RWPE2 (cell line): ENCODE measurements around the gene C1orf174.

Source experiments
- ATAC-seq: fragments of 200-7000 bp; cut with Tn5 transposase; 3 replicates; pipeline ENCODE4 v1.9.1; 2021; ENCODE audit warnings: low read depth
- DNase-seq: peaks from one replicate; pipeline ENCODE4 v3.0.0-alpha.2; 2020; ENCODE audit warnings: low spot score
- H3K27ac ChIP-seq: fragments of 450-650 bp; 2 replicates; pipeline ENCODE4 v1.5.1; 2017; ENCODE audit warnings: mild to moderate bottlenecking; ENCODE audit not compliant: poor library complexity, severe bottlenecking
- H3K27me3 ChIP-seq: fragments of 250-450 bp; sonication (Bioruptor Pico); 2 replicates; pipeline ENCODE4 v1.5.1; 2021; ENCODE audit warnings: mild to moderate bottlenecking, moderate library complexity; ENCODE audit not compliant: insufficient read depth, poor library complexity, severe bottlenecking
- H3K36me3 ChIP-seq: fragments of 250-450 bp; sonication (Bioruptor Pico); 2 replicates; pipeline ENCODE4 v1.5.1; 2020; ENCODE audit warnings: low read depth, mild to moderate bottlenecking, moderate library complexity
- H3K4me1 ChIP-seq: fragments of 250-450 bp; sonication (Bioruptor Pico); 2 replicates; pipeline ENCODE4 v1.5.1; 2021; ENCODE audit warnings: mild to moderate bottlenecking, moderate library complexity; ENCODE audit not compliant: insufficient read depth, poor library complexity, severe bottlenecking
- H3K4me3 ChIP-seq: fragments of 250-450 bp; sonication (Bioruptor Pico); 2 replicates; pipeline ENCODE4 v1.5.1; 2021; ENCODE audit warnings: mild to moderate bottlenecking, moderate library complexity; ENCODE audit not compliant: severe bottlenecking
- H3K9me3 ChIP-seq: fragments of 250-450 bp; sonication (Bioruptor Pico); 2 replicates; pipeline ENCODE4 v1.5.1; 2021; ENCODE audit warnings: mild to moderate bottlenecking, moderate library complexity; ENCODE audit not compliant: severe bottlenecking
- TF ChIP-seq, protein P1 (sequence below): fragments of 450-650 bp; IDR thresholded peaks from one replicate; pipeline ENCODE4 v1.5.1; 2017; ENCODE audit warnings: mild to moderate bottlenecking, moderate library complexity; ENCODE audit not compliant: poor library complexity, severe bottlenecking

Gene C1orf174

DNA sequence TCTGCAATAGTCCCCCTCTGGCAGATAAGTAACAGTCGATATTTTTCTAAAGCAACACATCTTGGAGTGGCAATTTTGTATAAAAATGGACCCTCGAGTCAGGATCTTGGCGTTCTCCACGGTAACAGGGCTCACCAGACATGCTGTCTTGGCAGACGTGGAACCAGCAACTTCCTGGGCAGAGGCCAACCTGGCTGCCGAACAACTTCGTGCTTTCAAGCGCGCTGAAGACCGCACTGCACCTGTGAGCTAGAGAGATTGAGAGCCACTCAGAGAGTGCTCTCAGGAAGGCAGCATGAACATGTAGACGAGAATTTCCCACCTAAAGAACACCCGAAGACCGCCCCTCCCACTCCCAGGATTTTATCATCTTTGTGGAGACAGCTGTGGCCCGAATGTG lies 7.3 kb downstream of the C1orf174 start:
- Histone ChIP-seq H3K27ac (no peak overlapping the region), H3K36me3 (peaks cover 39% of the 10 kb centered on the region), H3K4me3 (no peak overlapping the region), H3K4me1 (no peaks in the 10 kb centered on the region), H3K9me3 (peaks cover under 1% of the 10 kb centered on the region), H3K27me3 (no peaks in the 10 kb centered on the region)
- ATAC-seq = no peak
- TF ChIP-seq, protein P1, sequence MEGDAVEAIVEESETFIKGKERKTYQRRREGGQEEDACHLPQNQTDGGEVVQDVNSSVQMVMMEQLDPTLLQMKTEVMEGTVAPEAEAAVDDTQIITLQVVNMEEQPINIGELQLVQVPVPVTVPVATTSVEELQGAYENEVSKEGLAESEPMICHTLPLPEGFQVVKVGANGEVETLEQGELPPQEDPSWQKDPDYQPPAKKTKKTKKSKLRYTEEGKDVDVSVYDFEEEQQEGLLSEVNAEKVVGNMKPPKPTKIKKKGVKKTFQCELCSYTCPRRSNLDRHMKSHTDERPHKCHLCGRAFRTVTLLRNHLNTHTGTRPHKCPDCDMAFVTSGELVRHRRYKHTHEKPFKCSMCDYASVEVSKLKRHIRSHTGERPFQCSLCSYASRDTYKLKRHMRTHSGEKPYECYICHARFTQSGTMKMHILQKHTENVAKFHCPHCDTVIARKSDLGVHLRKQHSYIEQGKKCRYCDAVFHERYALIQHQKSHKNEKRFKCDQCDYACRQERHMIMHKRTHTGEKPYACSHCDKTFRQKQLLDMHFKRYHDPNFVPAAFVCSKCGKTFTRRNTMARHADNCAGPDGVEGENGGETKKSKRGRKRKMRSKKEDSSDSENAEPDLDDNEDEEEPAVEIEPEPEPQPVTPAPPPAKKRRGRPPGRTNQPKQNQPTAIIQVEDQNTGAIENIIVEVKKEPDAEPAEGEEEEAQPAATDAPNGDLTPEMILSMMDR = no peak
- DNase-seq = no peak

DNA sequence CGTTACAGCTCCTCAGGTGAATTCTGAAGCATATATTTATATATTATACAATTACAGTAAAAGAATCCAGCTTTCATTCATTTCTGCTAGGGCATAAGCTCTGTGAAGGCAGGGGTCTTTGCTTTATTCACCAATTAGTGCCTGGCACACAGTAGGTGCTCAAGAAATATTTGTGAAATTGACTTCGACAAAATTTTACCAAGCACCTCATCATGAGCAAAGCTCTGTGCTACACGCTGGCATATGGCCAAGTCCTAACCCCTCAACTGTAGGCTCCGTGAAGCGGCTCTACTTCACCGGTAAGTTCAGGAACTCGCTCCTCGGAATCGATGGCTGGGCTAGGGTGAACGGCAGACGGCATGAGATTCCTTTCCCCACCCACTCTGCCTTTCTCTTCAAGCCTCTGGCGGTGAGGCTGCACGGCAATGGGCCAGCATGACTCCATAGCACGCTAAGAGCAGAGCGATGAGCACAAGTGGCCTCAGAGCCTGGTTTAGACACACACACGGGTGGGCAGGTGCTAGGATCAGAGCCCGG lies 8.7 kb downstream of the C1orf174 start:
- TF ChIP-seq, protein P1 = no peak
- DNase-seq = no peak
- H3K27ac ChIP-seq = no peak overlapping the region
- H3K9me3 ChIP-seq = no peaks in the 10 kb centered on the region
- H3K4me3 ChIP-seq = no peak overlapping the region
- H3K27me3 ChIP-seq = no peaks in the 10 kb centered on the region
- peaks cover 41% of the 10 kb centered on the region for H3K36me3 ChIP-seq
- no peaks in the 10 kb centered on the region for H3K4me1 ChIP-seq
- no peak for ATAC-seq

DNA sequence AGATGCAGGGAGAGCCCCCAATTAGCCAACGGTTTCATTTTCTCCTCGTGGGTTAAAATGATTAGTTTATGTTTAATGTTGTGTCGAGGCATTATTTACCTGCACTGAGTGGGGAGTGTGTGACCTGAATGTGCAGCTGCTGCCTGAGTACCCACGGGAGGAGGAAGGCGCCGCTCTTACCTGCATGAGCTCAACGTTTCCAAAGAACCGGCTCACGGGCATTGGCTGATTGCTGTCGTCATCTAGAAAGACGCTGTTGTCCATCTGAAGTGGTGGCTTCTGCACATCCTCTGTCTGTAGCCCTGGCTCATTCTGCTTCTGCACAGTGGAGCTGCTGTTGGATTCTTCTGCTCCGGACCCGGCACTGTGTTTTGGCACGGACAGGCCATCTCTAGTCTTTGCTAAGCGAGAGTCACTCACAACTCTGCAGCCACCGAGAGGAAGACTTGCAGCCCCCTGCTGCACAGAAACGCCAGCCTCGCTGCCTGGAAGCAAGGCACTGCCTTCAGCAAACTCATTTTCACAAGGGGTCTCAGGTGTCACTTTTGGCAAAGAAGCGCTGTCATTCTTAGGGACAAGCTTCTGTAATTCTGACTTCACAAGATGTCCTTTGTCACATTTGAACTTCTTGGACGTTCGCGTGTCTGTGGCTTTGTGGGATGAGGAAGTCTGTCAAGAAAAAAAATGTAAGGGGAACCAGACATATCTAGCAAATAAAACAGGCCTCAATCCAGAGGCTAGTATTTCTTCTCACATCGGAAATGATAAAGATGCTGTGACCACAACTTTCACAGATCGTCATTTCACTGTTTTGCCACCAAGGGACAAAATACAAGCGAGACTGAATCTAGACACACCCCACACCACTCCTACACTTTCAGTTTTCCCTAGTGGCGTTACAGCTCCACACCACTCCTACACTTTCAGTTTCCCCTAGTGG lies 9.4 kb downstream of the C1orf174 start:
- Histone ChIP-seq H3K27me3 (no peaks in the 10 kb centered on the region), H3K4me3 (no peak overlapping the region), H3K36me3 (peaks cover 41% of the 10 kb centered on the region), H3K9me3 (no peaks in the 10 kb centered on the region), H3K4me1 (no peaks in the 10 kb centered on the region), H3K27ac (no peak overlapping the region)
- ATAC-seq (no peak), DNase-seq (no peak)
- TF ChIP-seq, protein P1 = no peak

DNA sequence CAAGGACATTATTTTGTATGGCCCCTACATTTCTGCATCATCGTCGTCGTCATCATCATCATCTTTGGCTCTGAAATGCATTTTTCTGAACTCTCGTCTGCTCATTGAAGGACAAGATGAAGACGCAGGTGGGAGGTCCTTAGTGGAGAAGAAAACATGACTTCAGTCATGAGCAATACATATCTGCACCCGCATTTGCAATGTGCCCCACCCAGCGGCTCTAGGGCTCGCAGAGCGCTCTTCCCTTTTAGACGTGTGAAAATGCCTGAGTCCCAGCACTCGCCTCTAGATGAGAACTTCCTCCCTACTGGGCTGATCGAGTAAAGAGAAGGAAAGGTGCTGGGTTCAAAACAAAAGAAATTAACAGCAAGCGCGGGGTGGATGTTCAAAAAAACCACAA lies 10.1 kb downstream of the C1orf174 start:
- no peak overlapping the region for H3K27ac ChIP-seq
- H3K27me3 ChIP-seq = no peaks in the 10 kb centered on the region
- H3K4me1 ChIP-seq = no peaks in the 10 kb centered on the region
- H3K9me3 ChIP-seq = no peaks in the 10 kb centered on the region
- peaks cover 41% of the 10 kb centered on the region for H3K36me3 ChIP-seq
- H3K4me3 ChIP-seq = no peak overlapping the region
- TF ChIP-seq, protein P1 = no peak
- ATAC-seq (no peak), DNase-seq (no peak)

DNA sequence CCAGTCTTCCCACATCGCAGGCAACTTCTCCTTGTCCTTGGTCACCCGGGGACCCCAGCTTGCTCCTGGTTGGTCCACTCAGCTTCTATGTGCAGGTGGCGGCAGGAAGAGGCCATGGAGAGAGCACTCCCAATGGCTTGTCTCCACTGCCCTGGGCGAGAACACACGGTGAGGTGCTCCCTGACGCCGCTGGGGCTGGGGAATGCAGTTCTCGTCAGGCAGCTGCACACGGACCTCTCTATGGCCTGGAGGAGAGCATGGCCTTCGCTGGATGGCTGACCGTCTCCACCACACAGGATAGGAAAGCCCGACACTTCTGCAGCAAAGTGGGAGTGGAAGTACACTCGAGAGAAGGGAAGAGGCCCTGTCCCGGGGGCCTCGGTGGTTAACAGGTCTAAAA lies 11.8 kb downstream of the C1orf174 start:
- peaks cover 40% of the 10 kb centered on the region for H3K36me3 ChIP-seq
- H3K9me3 ChIP-seq = no peaks in the 10 kb centered on the region
- ATAC-seq (no peak), DNase-seq (no peak)
- H3K27ac ChIP-seq = no peak overlapping the region
- no peaks in the 10 kb centered on the region for H3K4me1 ChIP-seq
- no peak overlapping the region for H3K4me3 ChIP-seq
- H3K27me3 ChIP-seq = no peaks in the 10 kb centered on the region
- TF ChIP-seq, protein P1 = no peak
